Amniotic epithelial cell (primary cell): ENCODE data around the gene NPPC.
A peak's percentile ranks its signal among the peaks of the same experiment; 100 is the strongest.
"Not testable (repeated sequence)": the region's sequence is repeated elsewhere in the genome, so short reads cannot be mapped to it uniquely, and the experiment has no call there.

Experiments
- DNase-seq: peaks from one replicate; pipeline ENCODE4 v3.0.0-alpha.2; 2010; ENCODE audit warnings: low read depth

The NPPC gene

GRCh38 chr2:231926180-231926741 is at the start of gene NPPC:
Gene NPPC (minus strand): TSS chr2:231926396. CDS start chr2:231926249, 147 bp downstream.
- peak; percentile 35 for DNase-seq

- DNase-seq: no peak
These were observed 48.8 kb upstream of the NPPC start for GRCh38 chr2:231975001-231975400.

- peak; percentile 20 for DNase-seq
These were observed 44.3 kb upstream of the NPPC start for GRCh38 chr2:231970461-231970860.

- DNase-seq: no peak
These were observed 42.6 kb upstream of the NPPC start for GRCh38 chr2:231968820-231969219.

- DNase-seq: no peak
These were observed 40.7 kb upstream of the NPPC start for GRCh38 chr2:231966886-231967285.

GRCh38 chr2:231965102-231965501 is 38.9 kb upstream of the NPPC start:
- DNase-seq: no peak

GRCh38 chr2:231961349-231962166 is 35.4 kb upstream of the NPPC start, which contains the start of gene DIS3L2:
Gene DIS3L2 (plus strand): TSS chr2:231961713. CDS start chr2:232014928, 53,215 bp downstream.
- DNase-seq: peak; percentile 79

- DNase-seq: no peak
These were observed 34.7 kb upstream of the NPPC start for GRCh38 chr2:231960810-231961348.

GRCh38 chr2:231957913-231958763 is 31.9 kb upstream of the NPPC start:
- peak; percentile 27 for DNase-seq

GRCh38 chr2:231955758-231956472 is 29.7 kb upstream of the NPPC start:
- DNase-seq: peak; percentile 77

GRCh38 chr2:231951452-231952035 is 25.3 kb upstream of the NPPC start:
- DNase-seq: no peak

GRCh38 chr2:231947694-231948093 is 21.5 kb upstream of the NPPC start:
- DNase-seq: no peak

- DNase-seq: not testable (repeated sequence)
These were observed 20.9 kb upstream of the NPPC start for GRCh38 chr2:231947112-231947511.

- DNase-seq: no peak
These were observed 20.1 kb upstream of the NPPC start for GRCh38 chr2:231946241-231946814.

GRCh38 chr2:231942180-231942579 is 16.0 kb upstream of the NPPC start:
- DNase-seq: no peak

- DNase-seq: no peak
These were observed 15.5 kb upstream of the NPPC start for GRCh38 chr2:231941673-231942072.

GRCh38 chr2:231940795-231941194 is 14.6 kb upstream of the NPPC start:
- no peak for DNase-seq

- DNase-seq: no peak
These were observed 12.8 kb upstream of the NPPC start for GRCh38 chr2:231939022-231939421.

GRCh38 chr2:231937057-231937456 is 10.9 kb upstream of the NPPC start:
- DNase-seq: no peak

- peak; percentile 41 for DNase-seq
These were observed 10.3 kb upstream of the NPPC start for GRCh38 chr2:231936491-231936890.

GRCh38 chr2:231935815-231936214 is 9.6 kb upstream of the NPPC start:
- DNase-seq: no peak
